ENCODE measurements around the gene FBN2. TPM values are rescaled to one million over a fixed set of nuclear protein-coding genes. Genes with fewer than 3 reads are reported as not detected.
"Not testable (repeated sequence)": the region's sequence is repeated elsewhere in the genome, so short reads cannot be mapped to it uniquely, and the experiment has no call there.

Gene FBN2
- total RNA-seq, 1 experiment from 2014 or later: not detected

DNA sequence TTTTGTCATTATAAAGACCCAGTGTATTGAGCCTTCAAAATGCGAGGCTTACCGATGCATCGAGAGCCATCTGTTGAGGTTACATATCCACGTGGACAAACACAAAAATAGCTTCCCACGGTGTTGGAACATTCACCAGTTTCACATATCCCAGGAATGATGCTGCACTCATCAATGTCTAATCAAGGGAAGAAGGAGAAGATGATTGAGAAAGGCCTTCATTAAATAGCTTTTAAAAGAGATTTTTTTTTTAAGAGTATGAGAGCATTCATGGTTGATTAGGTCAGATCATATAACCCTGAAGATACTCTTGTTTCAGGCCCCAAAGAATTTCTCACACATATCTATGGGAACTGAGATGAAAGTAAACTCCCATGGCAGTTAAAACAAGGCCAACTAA lies 129.4 kb downstream of the FBN2 start:
- in situ Hi-C loops (cut with HindIII; ENCODE audit: low pct_unique_long_range_greater_than_20kb, low sequenced_read_pairs): no loop called here
- no peak for DNase-seq (ENCODE audit: low read depth)

DNA sequence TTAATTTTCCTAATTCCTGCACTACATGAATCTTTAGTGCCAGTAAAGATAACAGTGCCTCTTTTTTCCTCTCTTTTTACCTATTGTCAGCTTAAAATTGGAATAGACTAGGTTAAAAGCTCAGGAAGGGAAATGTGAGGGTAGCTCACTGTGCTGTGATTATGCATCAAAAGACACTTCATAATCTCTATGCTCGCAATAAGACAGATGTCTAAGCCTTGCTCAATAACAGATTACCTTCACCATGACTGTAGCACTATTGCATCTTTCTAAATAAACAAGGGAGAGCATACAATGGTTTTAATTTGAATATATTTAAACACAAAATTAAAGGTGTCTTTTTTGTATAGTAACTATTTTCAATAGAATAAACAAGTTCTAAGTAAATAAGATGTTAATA lies 130.1 kb downstream of the FBN2 start:
- DNase-seq (ENCODE audit: low read depth): no peak
- in situ Hi-C loops (cut with HindIII; ENCODE audit: low pct_unique_long_range_greater_than_20kb, low sequenced_read_pairs): no loop called here

DNA sequence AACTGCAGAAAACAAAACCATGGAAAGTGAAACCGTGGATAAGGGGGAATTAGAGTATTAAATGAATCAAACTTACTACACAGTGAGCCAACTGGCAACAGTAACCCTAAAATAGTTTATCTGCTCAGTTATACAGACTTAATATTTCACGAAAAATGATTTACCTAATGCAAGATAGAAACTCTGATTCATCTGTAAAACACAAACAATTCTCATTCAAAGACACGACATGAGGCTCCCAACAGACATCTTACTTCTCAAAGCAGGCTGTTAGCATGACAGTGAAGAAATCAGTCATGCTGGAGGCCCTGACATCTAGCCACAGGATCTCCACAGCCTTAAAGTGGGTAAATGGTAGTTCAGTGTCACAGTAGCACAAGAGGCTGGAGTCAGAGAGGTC lies 131.2 kb downstream of the FBN2 start:
- in situ Hi-C loops (cut with HindIII; ENCODE audit: low pct_unique_long_range_greater_than_20kb, low sequenced_read_pairs): no loop called here
- DNase-seq (ENCODE audit: low read depth): no peak

DNA sequence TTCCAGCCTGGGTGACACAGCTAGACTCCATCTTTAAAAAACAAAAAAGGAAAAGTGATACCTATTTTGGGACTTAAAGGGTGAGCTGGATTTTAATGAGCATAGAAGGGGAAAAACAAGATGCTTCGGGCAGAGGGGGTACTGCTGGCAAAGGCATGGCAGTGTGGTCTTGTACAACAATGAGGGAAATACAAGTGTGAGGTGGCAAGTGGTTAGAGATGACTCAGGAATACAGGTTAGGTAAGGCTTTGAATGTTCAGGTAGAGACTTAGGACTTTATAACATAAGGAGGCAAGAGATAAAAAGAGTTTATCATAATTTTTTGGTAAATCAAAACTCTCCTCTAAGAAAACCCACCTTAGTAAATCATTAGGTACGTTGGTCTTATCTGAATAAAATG lies 132.9 kb downstream of the FBN2 start:
- no peak for DNase-seq (ENCODE audit: low read depth)
- in situ Hi-C loops (cut with HindIII; ENCODE audit: low pct_unique_long_range_greater_than_20kb, low sequenced_read_pairs): no loop called here

DNA sequence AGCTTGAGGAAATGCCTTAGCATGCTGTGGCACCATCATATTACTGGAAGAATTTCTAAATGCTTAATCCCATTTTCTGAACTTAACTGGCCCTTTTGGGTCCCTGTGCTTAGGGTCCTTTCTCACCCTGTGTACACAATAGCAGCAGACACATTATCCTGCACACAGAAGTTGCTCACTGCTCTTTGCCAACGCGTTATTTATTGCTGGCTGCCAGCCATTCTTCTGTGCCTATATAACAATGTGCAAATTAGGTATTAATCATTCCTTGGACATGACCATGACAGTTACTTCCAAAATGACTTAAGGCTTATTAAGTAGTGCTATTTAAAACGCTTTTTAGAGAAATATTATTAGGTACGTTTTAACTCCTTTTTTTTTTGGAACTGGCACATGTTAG lies 134.7 kb downstream of the FBN2 start:
- no peak for DNase-seq (ENCODE audit: low read depth)
- in situ Hi-C loops (cut with HindIII; ENCODE audit: low pct_unique_long_range_greater_than_20kb, low sequenced_read_pairs): no loop called here

DNA sequence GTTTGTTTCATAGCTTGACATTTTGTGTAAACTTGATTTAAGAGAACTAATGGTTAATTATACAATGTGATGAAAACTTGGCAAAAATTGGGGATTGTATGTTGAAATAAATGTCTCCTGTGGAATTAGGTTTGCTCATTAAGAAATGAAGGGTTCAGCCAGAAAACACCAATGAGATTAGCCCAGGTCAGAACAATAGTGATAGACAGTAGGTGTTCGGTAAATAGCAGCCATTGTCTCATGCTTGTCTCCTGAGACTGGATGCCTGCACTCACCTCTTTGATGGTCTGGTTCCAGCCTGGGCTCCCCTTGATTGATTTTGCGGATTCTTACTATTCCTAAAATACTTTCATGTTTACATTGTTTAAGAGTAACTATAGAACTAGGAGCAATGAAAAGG lies 135.5 kb downstream of the FBN2 start:
- no peak for DNase-seq (ENCODE audit: low read depth)
- in situ Hi-C loops (cut with HindIII; ENCODE audit: low pct_unique_long_range_greater_than_20kb, low sequenced_read_pairs): no loop called here

DNA sequence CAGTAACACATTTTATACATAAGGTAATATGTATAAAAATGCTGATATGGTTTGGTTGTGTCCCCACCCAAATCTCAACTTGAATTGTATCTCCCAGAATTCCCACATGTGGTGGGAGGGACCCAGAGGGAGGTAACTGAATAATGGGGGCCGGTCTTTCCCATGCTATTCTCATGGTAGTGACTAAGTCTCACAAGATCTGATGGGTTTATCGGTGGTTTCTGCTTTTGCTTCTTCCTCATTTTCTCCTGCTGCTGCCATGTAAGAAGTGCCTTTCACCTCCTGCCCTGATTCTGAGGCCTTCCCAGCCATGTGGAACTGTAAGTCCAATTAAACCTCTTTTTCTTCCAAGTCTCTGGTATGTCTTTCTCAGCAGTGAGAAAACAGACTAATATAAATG lies 137.3 kb downstream of the FBN2 start:
- DNase-seq (ENCODE audit: low read depth); in situ Hi-C loops (cut with HindIII; ENCODE audit: low pct_unique_long_range_greater_than_20kb, low sequenced_read_pairs): not testable (repeated sequence)

DNA sequence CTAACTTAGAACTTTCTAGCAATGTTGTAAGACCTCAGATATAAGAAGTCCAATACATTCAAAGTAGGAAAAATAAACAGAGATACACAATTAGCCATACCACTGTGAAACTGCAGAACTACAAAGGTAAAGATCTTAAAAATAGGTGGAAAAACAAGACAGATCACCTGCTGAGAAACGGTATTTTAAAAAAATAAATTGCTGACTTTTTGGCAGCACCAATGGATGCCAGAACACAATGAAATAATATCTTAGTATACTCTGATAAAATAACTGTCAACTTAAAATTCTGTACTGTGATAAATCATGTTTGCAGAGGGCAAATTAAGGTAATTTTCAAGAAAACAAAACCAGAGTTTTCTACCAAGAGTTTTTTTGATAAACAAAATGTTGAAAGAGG lies 138.9 kb downstream of the FBN2 start:
- in situ Hi-C loops (cut with HindIII; ENCODE audit: low pct_unique_long_range_greater_than_20kb, low sequenced_read_pairs): no loop called here
- DNase-seq (ENCODE audit: low read depth): no peak

DNA sequence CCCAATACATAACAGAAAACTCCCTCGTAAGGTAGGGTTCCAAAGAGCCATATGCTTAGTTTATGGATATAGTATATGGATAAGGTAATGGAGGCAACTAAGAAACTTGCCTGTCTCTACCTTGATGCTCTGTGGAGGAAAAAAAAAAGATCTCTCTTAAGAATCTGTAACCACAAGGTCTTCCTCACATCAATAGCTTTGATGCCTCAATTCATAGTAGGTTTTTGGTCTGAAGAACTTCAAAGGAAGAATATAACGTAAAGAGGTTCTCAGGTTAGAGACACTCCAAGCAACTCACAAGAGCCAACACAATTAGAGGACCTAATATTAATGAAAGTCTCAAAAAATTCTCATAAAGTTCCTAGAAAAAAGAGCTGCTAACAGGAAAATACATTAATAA lies 140.2 kb downstream of the FBN2 start:
- in situ Hi-C loops (cut with HindIII; ENCODE audit: low pct_unique_long_range_greater_than_20kb, low sequenced_read_pairs): no loop called here
- DNase-seq (ENCODE audit: low read depth): no peak

DNA sequence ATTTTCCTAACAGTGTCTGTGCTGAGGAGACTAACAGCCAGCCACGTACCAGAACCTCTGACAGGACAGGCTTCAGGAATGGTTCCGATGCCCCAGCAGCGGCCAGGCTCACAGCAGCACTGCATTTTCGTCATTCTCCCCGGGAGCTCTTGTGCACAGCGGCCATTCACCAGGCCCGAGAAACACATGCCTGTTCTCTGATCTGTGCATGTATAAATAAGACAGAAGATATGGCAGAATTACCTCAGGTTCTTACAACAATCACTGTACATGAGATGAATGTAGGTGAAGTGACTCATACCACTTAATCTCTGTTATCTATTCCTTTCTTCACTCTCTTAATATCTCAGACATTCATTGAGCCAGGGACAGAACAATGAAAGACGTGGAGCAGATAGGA lies 143.0 kb downstream of the FBN2 start:
- in situ Hi-C loops (cut with HindIII; ENCODE audit: low pct_unique_long_range_greater_than_20kb, low sequenced_read_pairs): no loop called here
- no peak for DNase-seq (ENCODE audit: low read depth)

DNA sequence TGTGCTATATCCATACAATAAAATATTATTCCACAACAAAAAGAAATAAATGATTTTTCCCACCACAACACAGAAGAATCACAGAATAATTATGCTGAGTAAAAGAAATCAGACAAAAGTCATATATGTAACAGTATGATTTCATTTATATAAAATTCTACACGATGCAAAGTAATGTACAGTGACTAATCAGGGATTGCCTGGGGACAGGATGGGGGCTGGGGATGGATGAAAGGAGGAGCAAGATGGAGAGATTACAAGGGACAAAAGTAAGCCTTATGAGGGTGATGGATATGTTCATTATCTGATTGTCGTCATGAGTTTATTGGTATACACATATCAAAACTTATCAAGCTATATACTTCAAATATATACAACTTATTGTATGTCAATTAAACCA lies 154.0 kb downstream of the FBN2 start:
- in situ Hi-C loops (cut with HindIII; ENCODE audit: low pct_unique_long_range_greater_than_20kb, low sequenced_read_pairs): no loop called here
- DNase-seq (ENCODE audit: low read depth): no peak

DNA sequence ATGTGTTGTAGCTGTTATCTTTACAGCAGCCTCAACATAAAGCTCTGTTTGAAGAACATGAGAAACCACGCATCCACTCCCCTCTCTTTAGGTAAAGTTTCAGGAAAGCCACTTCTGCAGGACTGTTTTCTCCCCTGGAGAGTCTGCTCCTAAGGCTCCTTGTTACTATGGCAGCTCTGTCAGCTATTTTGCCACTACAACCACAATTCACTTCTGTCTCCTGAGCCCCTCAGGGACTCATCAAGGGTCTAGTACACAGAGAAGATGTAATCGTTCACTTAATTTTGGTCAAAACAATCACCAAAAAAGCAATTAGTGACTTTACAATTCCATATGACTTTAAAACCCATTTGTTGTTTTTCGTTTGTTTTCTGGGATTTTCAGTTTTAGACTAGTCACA lies 157.7 kb downstream of the FBN2 start:
- no peak for DNase-seq (ENCODE audit: low read depth)
- in situ Hi-C loops (cut with HindIII; ENCODE audit: low pct_unique_long_range_greater_than_20kb, low sequenced_read_pairs): no loop called here

DNA sequence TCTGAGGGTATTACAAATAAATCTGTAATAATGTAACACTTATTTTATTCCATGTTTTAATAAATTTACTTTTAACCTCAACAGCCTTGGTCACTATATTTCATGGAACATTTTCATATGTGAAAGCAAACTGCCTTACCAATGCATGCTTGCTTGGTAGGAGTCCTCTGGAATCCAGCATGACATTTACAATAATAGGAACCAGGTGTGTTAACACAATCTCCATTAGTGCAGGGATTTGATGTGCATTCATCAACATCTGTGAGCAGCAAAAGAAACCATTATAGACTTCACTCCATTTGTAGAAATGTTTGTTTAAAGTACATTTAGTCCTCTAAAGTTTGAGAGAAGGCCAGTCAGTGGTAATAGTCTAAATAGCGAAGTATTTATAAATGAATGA lies 159.4 kb downstream of the FBN2 start:
- no peak for DNase-seq (ENCODE audit: low read depth)
- in situ Hi-C loops (cut with HindIII; ENCODE audit: low pct_unique_long_range_greater_than_20kb, low sequenced_read_pairs): no loop called here

DNA sequence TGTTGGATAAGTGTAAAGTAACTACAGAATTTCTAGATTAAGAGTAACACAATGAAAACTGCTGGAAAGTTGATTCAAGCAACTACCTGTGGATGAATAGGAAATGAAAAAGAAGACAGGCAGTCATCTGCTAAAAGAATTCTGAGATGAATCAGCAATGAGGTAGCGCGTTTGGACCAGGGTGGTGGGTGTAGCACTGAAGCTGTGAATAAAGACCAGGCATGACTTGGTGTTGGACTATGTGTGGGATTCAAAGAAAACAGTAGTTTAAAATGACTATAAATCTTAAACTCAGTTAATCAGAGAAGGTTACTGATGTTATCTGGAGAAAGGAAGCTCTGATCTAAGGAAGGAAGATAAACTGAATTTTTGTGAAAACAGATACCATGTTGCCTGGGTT lies 159.8 kb downstream of the FBN2 start:
- in situ Hi-C loops (cut with HindIII; ENCODE audit: low pct_unique_long_range_greater_than_20kb, low sequenced_read_pairs): no loop called here
- no peak for DNase-seq (ENCODE audit: low read depth)

DNA sequence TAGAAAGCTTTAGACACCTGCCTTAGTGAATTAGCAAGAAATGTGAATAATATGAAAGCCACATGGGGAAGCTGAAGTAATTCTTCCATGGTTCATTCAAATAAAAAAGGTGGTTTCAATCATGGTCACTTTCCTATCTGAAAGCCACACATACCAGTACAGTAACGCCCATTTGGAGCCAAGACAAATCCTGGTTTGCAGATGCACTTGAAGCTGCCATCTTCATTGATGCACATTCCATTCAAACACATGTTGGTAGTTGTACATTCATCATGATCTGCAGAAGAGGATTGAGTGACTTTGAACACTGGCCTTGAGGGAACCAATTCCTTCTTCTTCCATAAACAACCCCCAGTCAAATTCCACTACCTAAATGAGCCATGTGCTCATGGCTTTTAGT lies 161.5 kb downstream of the FBN2 start:
- in situ Hi-C loops (cut with HindIII; ENCODE audit: low pct_unique_long_range_greater_than_20kb, low sequenced_read_pairs): no loop called here
- DNase-seq (ENCODE audit: low read depth): no peak

DNA sequence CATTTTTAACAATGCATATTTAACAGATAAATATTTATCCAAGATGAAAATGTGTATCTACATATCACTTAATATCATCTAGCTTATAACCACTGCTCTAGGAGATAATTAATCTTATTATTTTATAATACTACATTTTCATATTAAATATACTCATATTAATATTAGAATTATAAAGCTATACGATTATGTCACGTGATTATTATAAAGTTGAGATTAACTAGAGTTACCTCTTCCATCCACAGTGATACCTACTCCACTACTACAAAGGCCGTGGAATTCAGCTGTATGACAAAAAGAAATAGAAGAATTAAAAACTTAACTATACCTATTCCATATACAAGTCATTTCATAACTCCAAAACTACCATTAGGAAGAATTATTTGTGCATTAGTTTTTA lies 171.9 kb downstream of the FBN2 start:
- in situ Hi-C loops (cut with HindIII; ENCODE audit: low pct_unique_long_range_greater_than_20kb, low sequenced_read_pairs): no loop called here
- no peak for DNase-seq (ENCODE audit: low read depth)

DNA sequence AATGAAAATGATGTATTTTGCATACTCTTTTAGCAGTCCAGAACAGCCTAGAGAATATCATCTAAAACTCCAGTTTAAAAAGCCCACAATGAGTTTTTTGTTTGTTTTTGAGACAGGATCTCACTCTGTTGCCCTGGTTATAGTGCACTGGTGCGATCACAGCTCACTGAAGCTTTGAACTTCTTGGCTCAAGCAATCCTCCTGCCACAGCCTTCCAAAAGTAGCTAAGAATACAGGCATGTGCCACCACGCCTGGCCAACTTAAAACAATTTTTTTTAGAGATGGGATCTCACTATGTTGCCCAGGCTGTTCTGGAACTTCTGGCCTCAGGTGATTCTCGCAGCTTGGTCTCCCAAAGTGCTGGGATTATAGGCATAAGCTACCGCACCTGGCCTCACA lies 175.7 kb downstream of the FBN2 start:
- in situ Hi-C loops (cut with HindIII; ENCODE audit: low pct_unique_long_range_greater_than_20kb, low sequenced_read_pairs): no loop called here
- DNase-seq (ENCODE audit: low read depth): no peak

DNA sequence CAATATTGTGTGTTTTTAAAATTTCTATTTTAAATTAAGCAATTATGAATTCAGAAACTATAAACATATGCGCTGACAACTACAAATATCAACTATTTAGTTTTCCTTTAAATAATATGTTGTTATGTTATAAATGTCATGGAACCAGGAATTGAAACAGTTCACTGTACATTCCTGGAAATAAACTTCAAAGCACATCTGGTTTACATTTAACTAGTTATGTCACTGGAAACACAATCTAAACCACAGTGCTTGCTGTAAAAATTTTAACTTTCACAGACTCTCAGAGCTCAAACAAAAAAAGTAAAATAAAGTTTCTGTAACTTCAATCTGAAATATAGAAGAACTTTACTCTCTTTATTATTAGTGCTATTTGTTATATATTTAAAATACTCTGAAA lies 179.2 kb downstream of the FBN2 start:
- in situ Hi-C loops (cut with HindIII; ENCODE audit: low pct_unique_long_range_greater_than_20kb, low sequenced_read_pairs): no loop called here

DNA sequence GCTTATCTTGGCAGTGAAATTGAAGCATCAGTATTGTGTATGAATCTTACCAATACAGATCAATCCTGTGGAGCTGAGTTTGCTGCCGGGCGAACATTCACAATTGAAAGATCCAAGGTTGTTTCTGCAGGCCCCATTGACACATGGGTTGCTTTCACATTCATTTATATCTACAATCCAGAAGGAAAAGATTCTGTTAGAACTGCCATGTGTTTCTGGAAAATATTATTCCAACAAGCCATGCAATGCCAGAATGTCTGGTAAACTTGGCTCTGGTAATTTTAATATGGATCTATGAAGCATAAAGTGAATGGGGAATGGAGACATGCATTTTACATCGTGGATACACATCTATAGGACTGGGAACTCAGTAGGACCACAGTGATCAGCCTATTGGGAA lies 180.8 kb downstream of the FBN2 start:
- in situ Hi-C loops (cut with HindIII; ENCODE audit: low pct_unique_long_range_greater_than_20kb, low sequenced_read_pairs): no loop called here
- DNase-seq (ENCODE audit: low read depth): no peak

More for the DNA sequence above, 179.2 kb downstream of the FBN2 start:
- no peak for DNase-seq (ENCODE audit: low read depth)

DNA sequence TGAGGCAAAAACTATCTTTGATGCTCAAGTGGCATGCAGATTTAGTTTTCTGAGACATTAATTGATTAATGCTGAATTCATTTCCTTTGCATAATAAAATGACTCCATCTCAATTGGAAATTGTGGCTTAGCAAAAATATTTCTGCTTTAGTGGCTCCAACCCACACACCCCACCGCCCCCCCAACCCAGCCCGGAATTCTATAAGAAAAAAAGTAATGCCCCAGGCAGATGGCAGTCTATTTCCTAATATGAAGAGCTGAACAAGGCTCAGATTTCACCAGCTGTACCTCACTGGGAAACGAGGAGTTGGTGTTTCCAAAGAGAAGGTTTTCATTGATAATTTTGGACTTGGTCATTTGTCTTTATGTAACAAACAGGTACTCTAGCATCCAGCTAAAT lies 182.1 kb downstream of the FBN2 start:
- no peak for DNase-seq (ENCODE audit: low read depth)
- in situ Hi-C loops (cut with HindIII; ENCODE audit: low pct_unique_long_range_greater_than_20kb, low sequenced_read_pairs): no loop called here

DNA sequence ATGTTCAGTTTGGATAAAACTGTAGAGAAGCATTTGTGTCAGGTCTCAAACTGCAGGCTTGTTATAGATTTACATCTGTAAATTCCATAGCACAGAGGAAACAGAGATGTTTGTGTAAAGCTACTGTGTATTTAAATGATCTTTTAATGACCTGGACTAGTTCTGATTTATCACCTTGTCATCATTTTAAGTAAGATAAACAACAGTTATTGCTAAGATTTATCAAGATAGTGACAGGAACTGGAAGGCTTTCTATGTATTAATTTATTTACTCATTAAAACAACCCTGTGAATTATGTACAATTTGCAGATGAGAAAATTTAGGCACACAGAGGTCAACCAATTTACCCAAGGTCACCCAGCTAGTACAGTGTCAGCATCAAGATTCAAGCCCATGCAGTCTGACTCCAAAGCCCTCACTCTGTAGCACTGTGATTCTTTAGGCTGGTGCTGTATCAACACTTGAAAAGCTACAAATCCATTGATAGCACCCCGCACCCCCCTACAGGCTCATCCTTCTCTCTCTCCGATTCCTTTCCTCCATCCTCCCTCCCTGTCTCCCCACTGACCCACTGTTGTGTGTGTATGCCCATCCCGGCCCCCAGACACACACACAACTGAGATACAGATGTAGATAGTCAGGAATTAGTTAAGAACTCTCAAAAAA lies 184.5 kb downstream of the FBN2 start:
- DNase-seq (ENCODE audit: low read depth): no peak
- in situ Hi-C loops (cut with HindIII; ENCODE audit: low pct_unique_long_range_greater_than_20kb, low sequenced_read_pairs): no loop called here

Data from Caki2 (cell line).